KMS-11 (cell line): ENCODE results near the gene NCAM2.

Source experiments
- H2AFZ ChIP-seq: fragments of 200-600 bp; sonication (generic); 2 replicates; pipeline ENCODE4 v1.6.1; 2016; ENCODE audit warnings: antibody characterized with exemption, mixed run types, low read depth
- H3K27ac ChIP-seq: fragments of 200-600 bp; sonication (generic); 2 replicates; pipeline ENCODE4 v1.6.1; 2016; ENCODE audit warnings: mild to moderate bottlenecking, mixed run types
- H3K27me3 ChIP-seq: fragments of 200-600 bp; sonication (generic); 2 replicates; pipeline ENCODE4 v1.6.1; 2017; ENCODE audit warnings: mild to moderate bottlenecking, low read depth, mixed run types, moderate library complexity; ENCODE audit not compliant: insufficient read depth
- H3K36me3 ChIP-seq: fragments of 200-600 bp; sonication (generic); 2 replicates; pipeline ENCODE4 v1.6.1; 2017; ENCODE audit warnings: mild to moderate bottlenecking, mixed run types; ENCODE audit not compliant: insufficient read depth
- H3K4me1 ChIP-seq: fragments of 200-600 bp; sonication (generic); 2 replicates; pipeline ENCODE4 v1.6.1; 2016; ENCODE audit warnings: mild to moderate bottlenecking, low read depth, mixed run types; ENCODE audit not compliant: poor library complexity, severe bottlenecking
- H3K4me2 ChIP-seq: fragments of 200-600 bp; sonication (generic); 2 replicates; pipeline ENCODE4 v1.7.0; 2016; ENCODE audit warnings: mild to moderate bottlenecking, mixed run types
- H3K4me3 ChIP-seq: fragments of 200-600 bp; sonication (generic); IDR thresholded peaks from 2 replicates; pipeline ENCODE4 v1.6.1; 2017; ENCODE audit warnings: low read depth, low read length, mixed read lengths; ENCODE audit not compliant: insufficient read depth
- H3K79me2 ChIP-seq: fragments of 200-600 bp; sonication (generic); 2 replicates; pipeline ENCODE4 v1.6.1; 2016; ENCODE audit warnings: low read depth, mixed run types; ENCODE audit not compliant: insufficient read depth
- H3K9ac ChIP-seq: fragments of 200-600 bp; sonication (generic); 2 replicates; pipeline ENCODE4 v1.6.1; 2016; ENCODE audit warnings: mild to moderate bottlenecking, mixed run types
- H4K20me1 ChIP-seq: fragments of 200-600 bp; sonication (generic); 2 replicates; pipeline ENCODE4 v1.6.1; 2016; ENCODE audit warnings: mild to moderate bottlenecking, mixed run types; ENCODE audit not compliant: insufficient read depth
- CTCF ChIP-seq: fragments of 200-600 bp; sonication (generic); conservative IDR thresholded peaks from 2 replicates; pipeline ENCODE4 v1.6.1; 2017; ENCODE audit warnings: low read depth, mild to moderate bottlenecking, antibody characterized with exemption, low read length, moderate library complexity, mixed read lengths

Gene NCAM2

DNA sequence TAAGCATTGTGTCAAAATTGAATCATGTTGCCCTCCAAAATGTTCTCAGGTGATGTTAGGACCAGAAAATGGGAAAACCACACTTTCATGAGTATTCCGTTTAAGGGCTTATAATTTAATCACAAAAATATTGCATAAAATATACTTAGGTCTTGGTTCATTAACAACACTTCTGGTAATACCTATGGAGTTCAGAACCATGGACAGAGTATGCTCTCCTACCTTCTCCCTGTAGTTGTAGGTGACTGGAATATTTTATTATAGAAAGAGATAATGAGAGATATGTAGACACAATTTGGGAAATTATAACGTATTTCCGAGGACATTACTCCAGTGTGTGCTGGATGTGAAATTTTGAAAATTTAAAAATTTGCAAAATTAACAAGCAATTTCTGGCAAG lies 232.5 kb downstream of the NCAM2 start:
- no peak overlapping the region for H2AFZ ChIP-seq
- H3K4me1 ChIP-seq = no peaks in the 10 kb centered on the region
- no peak overlapping the region for H3K27ac ChIP-seq
- H3K79me2 ChIP-seq = no peaks in the 10 kb centered on the region
- H4K20me1 ChIP-seq = no peaks in the 10 kb centered on the region
- no peaks in the 10 kb centered on the region for H3K27me3 ChIP-seq
- no peak for TF ChIP-seq CTCF
- no peaks in the 10 kb centered on the region for H3K36me3 ChIP-seq
- H3K4me3 ChIP-seq = no peak overlapping the region
- H3K4me2 ChIP-seq = no peak overlapping the region
- H3K9ac ChIP-seq = no peak overlapping the region

- Histone ChIP-seq H4K20me1 (no peaks in the 10 kb centered on the region), H3K27ac (no peak overlapping the region), H3K4me1 (no peaks in the 10 kb centered on the region), H3K4me2 (no peak overlapping the region), H3K27me3 (no peaks in the 10 kb centered on the region), H3K36me3 (no peaks in the 10 kb centered on the region), H2AFZ (no peak overlapping the region), H3K4me3 (no peak overlapping the region), H3K79me2 (no peaks in the 10 kb centered on the region), H3K9ac (no peak overlapping the region)
- no peak for TF ChIP-seq CTCF
These were observed 233.7 kb downstream of the NCAM2 start for GRCh38 chr21:21231913-21232312.

DNA sequence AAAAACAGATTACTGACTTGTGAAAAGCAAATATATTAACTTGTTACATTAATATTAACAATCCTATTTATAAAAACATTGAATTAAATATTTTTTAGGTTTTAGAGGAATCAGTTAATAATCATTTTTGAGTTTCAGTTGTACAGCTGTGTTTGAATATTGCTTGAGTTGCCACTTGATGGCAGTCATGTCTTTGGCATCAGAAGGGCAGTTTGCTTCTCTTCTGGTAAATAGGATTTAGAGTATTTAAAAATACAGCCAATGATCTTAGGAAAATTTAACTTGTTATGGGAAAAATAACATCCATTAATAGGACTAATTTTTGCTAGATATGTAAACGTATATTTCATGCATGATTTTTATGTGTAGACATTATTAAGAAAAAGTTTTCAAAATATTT lies 234.1 kb downstream of the NCAM2 start:
- Histone ChIP-seq H3K4me3 (no peak overlapping the region), H3K4me2 (no peak overlapping the region), H3K9ac (no peak overlapping the region), H4K20me1 (no peaks in the 10 kb centered on the region), H2AFZ (no peak overlapping the region), H3K27ac (no peak overlapping the region), H3K36me3 (no peaks in the 10 kb centered on the region), H3K27me3 (no peaks in the 10 kb centered on the region), H3K4me1 (no peaks in the 10 kb centered on the region), H3K79me2 (no peaks in the 10 kb centered on the region)
- peak; percentile 60; the same call in 1 of the 2 replicates for TF ChIP-seq CTCF

- no peaks in the 10 kb centered on the region for H3K4me1 ChIP-seq
- no peak overlapping the region for H3K4me3 ChIP-seq
- no peaks in the 10 kb centered on the region for H3K79me2 ChIP-seq
- H3K27me3 ChIP-seq = no peaks in the 10 kb centered on the region
- H3K27ac ChIP-seq = no peak overlapping the region
- no peak overlapping the region for H3K9ac ChIP-seq
- H4K20me1 ChIP-seq = no peaks in the 10 kb centered on the region
- no peaks in the 10 kb centered on the region for H3K36me3 ChIP-seq
- TF ChIP-seq CTCF = no peak
- H3K4me2 ChIP-seq = no peak overlapping the region
- no peak overlapping the region for H2AFZ ChIP-seq
These were observed 234.8 kb downstream of the NCAM2 start for GRCh38 chr21:21233051-21233450.
